Choroid plexus epithelial cell (primary cell): Measurements from ENCODE around the gene TTYH1.

Experiments
- DNase-seq: peaks from one replicate; pipeline ENCODE4 v3.0.0-alpha.2; 2010; ENCODE audit warnings: low read depth
- H3K4me3 ChIP-seq: 2 replicates; pipeline ENCODE4 v1.5.1; 2011; ENCODE audit warnings: low read depth, mild to moderate bottlenecking, control low read depth, low read length, moderate library complexity
- TF ChIP-seq, protein P1 (sequence below): conservative IDR thresholded peaks from 2 replicates; pipeline ENCODE4 v1.5.1; 2011; ENCODE audit warnings: low read depth, mild to moderate bottlenecking, control low read depth, inconsistent platforms, low read length, moderate library complexity

TTYH1 gene

DNA sequence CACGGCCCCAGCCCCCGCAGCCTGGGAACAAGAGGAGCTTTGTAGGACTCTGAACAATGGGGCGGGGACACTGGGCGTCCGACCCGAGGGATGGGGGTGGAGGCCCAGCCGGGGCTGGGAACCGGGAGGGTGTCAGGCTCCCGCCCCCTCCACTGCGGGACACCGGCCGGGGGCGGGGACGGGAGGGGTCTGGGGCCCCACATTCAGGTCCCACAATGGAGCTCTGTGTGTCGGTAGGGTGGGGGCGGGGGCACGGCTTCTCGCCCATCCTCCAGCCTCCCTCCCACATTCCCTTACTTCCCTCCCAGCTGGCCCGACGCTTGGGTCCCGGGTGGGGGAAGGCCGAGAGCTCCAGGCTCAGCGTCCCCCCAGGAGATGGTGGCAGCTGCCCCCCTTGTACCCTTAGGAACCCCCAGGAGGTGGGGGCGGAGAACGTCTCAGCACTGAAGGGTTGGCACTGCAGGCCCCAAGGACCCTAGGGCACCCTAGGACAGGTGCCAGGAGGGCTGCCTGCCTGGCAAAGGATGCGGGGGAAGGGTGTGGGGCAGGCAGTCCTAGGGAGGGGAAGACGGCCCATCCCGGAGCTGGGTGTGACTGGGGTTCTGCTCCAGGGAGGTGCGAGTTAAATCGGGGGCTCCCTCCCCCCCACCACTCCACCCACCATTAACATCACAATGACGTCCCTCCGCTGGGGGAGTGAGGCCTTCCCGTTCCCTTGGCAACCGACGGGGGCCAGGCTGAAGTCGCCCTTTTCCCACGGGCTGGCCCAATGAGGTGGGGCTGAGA lies 5.3 kb downstream of the TTYH1 start:
- no peak overlapping the region for H3K4me3 ChIP-seq
- TF ChIP-seq, protein P1, sequence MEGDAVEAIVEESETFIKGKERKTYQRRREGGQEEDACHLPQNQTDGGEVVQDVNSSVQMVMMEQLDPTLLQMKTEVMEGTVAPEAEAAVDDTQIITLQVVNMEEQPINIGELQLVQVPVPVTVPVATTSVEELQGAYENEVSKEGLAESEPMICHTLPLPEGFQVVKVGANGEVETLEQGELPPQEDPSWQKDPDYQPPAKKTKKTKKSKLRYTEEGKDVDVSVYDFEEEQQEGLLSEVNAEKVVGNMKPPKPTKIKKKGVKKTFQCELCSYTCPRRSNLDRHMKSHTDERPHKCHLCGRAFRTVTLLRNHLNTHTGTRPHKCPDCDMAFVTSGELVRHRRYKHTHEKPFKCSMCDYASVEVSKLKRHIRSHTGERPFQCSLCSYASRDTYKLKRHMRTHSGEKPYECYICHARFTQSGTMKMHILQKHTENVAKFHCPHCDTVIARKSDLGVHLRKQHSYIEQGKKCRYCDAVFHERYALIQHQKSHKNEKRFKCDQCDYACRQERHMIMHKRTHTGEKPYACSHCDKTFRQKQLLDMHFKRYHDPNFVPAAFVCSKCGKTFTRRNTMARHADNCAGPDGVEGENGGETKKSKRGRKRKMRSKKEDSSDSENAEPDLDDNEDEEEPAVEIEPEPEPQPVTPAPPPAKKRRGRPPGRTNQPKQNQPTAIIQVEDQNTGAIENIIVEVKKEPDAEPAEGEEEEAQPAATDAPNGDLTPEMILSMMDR, result no peak
- no peak for DNase-seq

DNA sequence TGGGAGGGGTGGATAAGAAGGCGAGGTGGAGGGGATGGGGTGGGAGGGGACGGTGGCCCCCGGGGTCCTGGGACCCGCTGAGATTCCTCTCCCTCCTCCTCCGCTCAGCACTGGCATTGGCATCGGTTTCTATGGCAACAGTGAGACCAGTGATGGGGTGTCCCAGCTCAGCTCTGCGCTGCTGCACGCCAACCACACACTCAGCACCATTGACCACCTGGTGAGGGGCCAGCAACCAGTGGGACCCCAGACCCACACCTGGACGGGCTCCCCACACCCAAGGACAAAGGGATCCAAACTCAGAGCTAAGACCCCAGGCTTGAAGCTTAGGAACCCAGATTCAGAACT lies 5.9 kb downstream of the TTYH1 start:
- no peak for DNase-seq
- no peak overlapping the region for H3K4me3 ChIP-seq
- TF ChIP-seq, protein P1, result no peak

DNA sequence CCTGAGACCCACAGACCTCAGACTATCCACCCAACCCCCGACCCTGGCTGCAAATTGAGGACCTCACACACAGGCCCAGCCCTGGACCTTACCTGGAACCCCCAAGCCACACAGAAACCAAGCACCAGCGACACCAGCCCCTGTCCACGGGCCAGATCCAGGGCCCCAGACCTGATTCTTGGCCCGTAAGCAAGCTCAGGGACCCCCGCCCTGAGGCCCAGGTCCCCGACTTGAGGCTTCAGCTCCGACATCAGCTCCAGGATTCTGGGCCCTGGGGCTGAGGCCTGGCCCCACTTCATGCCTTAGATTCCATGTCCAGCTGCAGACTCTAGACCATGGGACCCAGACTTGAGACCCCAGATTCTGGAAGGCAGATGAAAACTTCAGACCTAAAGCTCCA lies 6.3 kb downstream of the TTYH1 start:
- TF ChIP-seq, protein P1, result no peak
- no peak overlapping the region for H3K4me3 ChIP-seq
- no peak for DNase-seq

DNA sequence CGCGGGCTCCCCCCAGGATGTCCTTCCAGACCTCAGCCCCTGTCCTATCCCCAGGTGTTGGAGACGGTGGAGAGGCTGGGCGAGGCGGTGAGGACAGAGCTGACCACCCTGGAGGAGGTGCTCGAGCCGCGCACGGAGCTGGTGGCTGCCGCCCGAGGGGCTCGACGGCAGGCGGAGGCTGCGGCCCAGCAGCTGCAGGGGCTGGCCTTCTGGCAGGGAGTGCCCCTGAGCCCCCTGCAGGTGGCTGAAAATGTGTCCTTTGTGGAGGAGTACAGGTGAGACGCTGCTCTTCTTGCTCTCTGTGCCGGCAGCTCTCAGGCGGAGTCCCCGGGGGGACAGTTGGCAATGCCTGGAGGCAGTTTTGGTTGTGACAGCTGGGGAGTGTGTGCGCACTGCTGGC lies 6.9 kb downstream of the TTYH1 start:
- no peak overlapping the region for H3K4me3 ChIP-seq
- TF ChIP-seq, protein P1, result no peak
- DNase-seq, result no peak

DNA sequence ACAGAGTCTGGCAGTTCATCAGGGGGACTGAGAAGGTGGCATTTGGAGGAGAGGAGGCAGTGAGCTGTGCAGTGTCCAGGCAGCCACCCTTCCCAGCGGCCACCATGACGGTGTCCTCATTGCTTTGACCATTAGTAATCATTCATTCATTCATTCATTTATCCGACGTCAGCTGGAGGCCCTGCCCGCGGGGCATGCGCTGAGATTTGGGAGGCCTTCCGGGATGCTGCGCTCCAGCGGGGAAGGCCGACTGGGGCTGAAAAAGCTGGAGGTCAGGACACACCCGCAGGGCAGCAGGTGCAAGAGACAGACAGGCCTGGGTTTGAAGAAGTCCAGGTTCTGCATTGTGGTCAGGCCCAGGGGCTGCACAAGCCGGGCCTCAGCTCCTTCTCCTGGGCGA lies 8.9 kb downstream of the TTYH1 start:
- TF ChIP-seq, protein P1, result no peak
- no peak for DNase-seq
- no peak overlapping the region for H3K4me3 ChIP-seq

DNA sequence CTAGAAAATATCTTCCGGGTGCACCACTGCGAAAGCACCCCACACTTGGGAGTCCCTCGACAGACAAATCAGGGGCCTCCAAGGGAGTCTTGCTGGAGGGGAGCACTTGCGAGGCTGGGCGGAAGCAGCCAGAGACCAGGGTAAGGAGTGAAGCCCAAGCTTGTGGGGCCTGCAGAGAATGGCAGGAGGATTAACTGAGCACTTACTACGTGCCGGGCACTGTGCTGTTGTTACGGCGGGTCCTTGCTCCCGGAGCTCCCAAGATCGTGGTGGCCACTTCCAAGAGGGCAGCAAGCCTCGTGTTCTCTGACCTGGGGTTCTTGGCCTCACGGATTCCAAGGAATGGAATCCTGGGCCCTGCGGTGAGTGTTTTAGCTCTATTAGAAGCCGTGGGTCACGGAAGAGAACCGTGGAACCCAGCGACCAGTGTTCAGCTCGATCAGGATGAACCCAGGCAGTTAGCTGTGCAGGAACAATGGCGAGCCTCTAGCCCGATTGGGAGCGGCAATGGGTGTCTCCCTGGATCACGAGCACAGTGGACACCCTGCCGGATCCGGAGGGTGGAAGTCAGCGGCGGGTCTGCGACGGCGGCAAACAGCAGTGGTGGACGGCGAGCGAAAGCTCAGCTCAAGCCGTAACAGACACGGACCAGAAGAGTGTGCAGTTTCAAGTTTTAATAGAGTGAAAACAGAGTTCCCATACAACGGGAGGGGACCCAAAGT lies 9.6 kb downstream of the TTYH1 start:
- H3K4me3 ChIP-seq, result no peak overlapping the region
- TF ChIP-seq, protein P1, result no peak
- no peak for DNase-seq

DNA sequence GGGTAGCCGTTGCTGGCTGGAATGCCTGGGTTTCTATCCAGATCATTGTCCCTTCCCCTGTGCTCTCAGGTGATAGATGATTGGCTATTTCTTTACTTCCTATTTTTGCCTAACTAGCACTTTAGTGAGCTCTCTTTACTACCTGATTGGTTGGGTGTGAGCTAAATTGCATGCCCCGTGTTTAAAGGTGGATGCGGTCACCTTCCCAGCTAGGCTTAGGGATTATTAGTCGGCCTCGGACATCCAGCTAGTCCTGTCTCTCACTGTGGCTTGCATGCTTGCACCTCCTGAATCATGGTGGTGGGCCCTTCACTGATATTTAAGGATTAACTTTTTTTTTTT lies 10.1 kb downstream of the TTYH1 start:
- no peak for DNase-seq
- H3K4me3 ChIP-seq, result no peak overlapping the region

More for the DNA sequence above, 10.1 kb downstream of the TTYH1 start:
- TF ChIP-seq, protein P1, result no peak
